Fibroblast of peridontal ligament (primary cell): ENCODE results near the gene MGAT4A.

Experiments used
- DNase-seq: peaks from one replicate; pipeline ENCODE4 v3.0.0-alpha.2; 2010; ENCODE audit errors: extremely low read depth

Gene MGAT4A

DNA sequence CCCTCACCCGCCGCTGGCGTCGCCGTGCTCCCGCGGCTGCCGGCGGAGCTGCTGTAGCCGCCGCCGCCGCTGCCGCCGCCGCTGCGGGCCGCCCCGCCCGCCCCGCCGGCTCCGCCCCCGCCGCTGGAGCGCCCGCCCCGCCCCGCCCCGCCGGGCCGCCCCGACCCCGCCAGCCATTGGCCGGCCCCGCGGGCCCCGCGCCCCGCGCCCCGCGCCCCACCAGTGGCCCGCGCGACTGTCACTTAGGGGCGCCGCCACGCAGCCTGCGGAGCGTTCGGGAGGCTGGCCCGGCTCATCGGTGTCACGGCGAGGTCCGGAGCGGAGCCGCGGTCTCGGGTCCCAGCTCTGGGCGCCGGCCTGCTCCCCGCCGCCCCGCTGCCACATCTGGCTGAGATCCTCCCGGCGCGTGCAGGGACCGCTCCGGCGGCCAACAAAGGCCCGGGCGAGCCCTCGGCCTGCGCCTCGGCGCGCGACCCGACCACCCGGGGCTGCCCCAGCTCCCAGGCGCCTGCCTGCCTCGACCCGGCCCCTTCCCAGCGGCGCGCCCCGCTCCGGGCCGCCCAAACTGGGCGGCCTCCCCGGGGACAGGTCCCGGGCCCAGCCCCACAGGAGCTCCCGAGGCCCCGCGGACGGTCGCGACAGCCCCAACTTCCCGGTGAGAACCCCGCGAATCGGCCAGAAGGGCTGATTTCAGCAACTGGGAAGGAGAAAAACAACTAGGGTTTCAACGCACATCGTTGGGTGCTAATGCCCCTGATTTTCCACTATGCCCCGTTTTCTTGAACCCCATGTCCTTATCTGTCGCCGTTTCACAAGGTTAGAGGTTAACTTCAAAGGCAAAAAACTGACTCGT is at the start of gene MGAT4A:
Gene MGAT4A, minus strand, starts transcription at position 92 of the 853 bp plus-strand sequence. CDS start 4,800 bp downstream, outside the sequence.
- peak; percentile 2 for DNase-seq

DNA sequence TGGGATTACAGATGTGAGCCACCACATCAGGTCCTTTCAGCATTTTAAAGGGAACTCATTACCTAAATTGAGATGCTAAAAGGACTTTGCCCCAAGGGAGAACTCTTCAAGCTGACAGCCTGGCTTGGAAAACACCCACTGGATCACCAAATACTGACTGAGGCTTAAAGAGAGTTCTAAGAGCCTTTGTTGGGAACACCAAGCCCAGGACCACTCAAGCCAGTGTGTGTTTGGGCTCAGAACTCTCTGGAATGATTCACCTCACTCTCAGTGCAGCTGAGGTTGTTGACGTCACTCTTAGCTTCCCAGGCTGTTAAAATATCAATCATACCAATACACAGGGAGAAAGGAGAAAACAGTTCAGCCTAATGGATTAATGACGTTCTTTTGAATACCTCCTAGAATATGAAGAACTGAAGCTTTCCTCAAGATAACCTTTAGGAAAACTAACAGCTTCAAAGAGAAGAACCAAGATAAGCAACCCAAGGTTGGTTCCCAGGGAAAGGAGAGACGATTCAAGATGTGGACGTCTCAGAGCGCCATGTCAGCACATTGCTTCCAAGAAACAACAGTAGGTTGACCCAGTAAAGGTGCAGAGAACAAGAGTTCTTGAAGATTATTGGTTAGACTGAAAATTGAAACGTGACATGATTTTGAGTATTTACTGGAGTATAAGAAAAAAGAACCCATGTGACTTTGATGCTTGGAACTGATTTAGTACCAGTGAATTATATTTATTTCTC is 48.0 kb upstream of the MGAT4A start:
- no peak for DNase-seq

DNA sequence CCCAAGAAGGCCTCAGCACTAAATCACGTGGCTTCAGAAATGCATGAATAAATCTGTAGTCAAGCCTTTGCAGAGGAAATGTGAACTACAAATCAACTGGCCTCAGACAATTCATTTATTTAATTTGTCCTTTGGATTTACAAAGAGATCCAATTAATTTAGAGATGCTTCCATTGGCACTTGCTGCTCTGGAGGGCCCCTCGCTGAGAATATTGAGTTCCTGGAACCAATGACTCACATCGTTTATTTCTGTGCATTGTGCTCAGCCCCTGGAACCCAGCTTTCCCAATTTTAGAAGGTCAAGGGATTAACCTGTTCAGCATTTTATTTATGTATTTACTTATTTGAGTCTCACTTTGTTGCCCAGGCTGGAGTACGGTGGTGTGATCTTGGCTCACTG is 47.2 kb upstream of the MGAT4A start:
- no peak for DNase-seq

DNA sequence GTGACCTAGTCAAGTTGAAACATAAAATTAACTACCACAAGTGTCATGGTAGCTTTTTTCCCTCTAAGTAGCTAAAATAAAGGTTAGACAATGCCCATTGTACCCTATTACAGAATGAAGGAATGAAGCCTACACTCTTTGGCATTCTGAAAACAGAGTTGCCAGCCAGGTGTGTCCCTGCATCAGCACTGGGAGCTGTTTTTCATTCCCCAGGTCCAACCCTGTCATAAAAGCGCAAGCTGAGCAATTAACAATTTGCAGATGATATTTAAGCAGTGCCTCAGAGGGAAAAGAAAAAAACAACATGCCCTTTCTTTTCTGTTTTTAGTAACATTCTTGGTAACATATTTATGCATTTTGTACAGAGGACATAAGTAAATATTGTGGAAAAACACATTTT is 46.8 kb upstream of the MGAT4A start:
- no peak for DNase-seq

DNA sequence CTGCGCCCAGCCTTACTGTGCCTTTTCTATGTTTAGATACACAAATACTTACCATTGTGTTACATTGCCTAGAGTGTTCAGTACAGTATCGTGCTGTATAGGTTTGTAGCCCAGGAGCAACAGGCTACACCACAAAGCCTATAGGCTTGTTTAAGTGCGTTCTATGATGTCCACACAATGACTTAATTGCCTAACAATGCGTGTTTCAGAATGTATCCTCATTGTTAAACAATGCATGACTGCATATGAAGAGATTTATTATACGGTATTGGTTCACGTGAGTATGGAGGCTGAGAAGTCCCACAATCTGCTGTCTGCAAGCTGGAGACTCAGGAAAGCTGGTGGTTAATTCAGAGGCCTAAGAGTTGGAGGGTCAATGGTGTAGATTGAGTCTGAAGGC is 46.1 kb upstream of the MGAT4A start:
- no peak for DNase-seq

DNA sequence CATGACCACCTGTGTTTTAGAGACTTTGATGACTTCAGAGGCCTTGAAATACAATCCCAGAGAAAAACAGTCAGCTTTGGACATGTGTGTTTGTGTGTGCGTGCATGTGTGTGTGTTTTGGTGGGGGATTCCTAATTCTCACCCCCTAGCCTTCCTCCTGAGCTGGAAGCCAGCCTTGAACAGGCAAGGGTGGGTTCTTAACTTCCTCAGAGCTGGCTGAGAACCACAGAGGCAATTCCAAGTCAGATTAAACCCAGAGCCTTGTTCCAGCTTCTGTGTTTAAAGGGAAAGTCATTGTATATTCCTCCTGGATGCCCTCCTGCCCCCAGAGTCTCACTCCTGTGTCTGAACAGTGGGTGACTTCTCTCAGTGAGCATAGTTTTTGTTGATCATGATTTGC is 45.2 kb upstream of the MGAT4A start:
- no peak for DNase-seq

DNA sequence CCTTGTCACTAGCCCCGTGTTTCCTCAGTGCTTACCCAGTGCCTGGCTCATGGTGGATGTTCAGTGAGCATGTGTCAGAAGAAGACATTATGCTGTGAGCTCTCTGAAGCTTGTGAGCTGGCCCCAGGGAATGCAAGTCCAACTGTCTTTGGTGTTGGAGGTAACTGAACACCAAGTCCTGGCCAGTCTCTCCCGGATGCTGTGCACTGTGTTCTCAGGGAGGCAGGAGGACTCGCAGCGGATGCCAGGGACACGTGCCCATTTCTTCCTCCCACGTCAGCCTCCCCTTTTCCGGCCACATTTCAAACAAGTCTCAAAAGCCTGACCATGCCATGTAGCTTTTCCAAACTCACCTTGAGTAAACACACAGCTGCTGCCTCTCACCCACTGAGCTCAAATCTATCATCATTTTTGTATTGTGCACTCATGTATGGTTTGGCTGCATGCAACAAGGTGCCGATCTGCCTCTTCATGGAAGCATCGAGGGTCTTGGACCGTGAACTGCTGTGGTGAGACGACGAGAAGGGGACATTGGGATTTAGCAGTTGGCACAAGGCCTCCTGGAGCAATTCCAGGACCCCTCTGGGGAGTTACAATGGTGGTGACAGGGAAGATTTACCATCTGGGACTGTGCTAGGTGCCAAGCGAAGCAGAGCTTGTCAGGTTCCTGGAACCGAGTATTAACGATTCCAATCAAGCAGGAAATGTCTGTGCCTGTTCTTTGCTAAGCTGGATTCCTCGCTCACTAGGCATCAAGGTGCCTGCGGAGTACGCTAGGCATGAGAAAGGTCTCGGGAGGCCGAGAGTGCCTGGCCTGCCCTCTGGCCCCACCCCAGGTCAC is 44.4 kb upstream of the MGAT4A start:
- DNase-seq: no peak

DNA sequence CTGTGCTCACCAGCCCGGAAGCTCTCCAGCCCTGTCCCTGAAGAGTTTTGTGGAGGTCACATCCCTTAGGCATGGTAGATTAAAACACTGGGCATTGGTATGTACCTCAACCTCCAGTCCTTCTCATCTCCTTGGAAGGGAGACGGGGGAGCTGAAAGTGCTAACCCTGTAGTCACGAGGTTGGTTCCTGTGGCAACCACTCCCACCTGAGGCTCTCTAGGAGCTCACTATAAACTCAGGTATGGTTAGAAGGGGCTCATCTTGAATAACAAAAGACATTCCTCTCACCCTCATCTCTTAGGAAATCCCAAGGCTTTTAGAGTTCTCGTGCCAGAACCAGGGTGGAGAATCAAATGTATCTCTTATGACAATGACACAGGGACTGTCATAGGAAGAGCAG is 43.0 kb upstream of the MGAT4A start:
- no peak for DNase-seq

DNA sequence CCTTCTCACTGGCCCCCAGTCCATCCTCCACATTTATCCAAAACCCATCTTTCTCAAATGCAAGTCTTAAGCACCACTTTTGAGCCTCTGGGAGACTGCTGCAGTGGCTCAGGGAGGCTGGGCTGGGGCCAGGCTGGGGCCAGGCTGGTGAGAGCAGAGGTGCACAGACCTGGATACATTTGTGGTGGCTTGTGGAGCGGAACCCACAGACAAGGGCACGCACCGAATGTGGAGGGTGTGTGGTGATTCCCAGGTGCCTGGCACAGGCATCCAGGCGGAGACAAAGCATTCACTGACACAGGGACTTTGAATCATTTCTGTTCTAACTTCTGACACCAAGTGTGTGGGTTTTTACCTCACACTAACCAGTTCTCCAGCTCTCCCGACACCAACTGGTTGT is 42.2 kb upstream of the MGAT4A start:
- no peak for DNase-seq

DNA sequence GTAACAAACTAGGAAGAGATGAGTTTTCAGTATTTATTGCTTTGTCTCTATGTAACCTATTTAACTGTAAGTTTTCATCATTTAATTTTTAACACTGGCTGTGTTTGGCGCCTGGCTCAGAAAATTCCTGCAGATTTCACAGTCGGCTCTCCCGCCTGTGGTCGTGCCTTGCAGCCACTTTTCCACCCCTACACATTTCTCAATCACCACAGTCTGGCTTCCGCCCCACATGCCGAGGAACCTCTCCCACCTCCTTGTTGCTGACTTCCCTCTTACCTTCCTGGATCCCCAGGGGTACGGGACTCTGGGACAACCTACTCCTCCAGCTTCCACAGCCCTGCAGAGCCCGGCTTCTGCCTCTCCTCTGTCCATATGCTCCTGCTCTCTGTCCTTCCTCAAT is 41.6 kb upstream of the MGAT4A start:
- DNase-seq: no peak

DNA sequence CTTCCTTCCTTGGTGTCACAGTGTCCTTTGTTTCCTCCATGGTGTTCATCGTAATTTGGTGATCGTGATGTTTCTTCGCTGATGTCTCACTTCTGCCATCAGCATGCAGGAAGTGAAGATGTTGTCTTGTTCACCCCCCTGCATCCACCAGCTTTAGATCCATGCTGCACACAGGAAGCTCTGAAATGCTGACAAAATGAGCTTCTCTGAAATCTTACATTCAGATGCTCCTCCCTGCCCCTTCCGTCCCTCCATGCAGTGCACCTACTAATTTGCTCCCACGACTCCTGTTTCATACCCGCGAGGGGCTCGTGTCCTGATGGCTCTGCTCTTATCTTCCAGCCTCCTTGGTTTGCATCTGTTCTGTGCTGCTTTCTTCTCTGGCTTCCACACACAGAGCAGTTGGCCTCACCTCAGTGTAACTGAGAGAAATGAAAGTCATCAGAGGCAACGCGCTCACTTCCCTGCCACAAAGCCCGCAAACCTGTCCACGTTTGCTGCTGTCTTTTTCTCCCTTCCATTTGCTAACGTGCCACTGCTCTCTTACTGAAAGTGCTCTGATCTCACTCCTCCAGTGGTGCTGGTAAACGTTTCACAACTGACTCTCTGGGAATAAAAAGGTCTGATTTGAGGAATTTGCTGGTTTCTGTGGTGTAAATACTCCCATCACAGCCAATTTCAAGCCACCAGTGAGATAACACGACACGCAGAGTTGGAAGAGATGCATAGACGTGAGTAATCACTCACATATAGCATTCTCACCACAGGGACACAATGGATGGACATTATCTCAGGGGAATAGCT is 41.0 kb upstream of the MGAT4A start:
- peak; percentile 37 for DNase-seq

DNA sequence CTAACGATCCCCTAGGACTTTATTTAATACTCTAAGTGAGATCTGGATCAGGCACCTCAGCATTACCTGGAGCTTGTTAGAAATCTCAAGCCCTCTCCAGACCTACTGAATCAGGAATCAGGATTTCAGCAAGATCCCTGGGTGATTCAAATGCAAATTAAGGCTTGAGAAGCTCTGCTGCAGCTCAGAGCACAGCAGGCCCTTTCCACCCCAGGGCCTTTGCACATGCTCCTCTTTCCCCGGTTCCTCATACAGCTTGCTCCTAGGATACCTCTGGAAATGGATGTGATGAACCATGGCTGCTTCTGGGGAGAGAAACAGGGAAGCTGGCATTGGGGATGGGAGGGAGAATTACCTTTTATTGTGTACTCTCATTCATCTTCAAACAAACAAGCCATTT is 40.3 kb upstream of the MGAT4A start:
- no peak for DNase-seq

DNA sequence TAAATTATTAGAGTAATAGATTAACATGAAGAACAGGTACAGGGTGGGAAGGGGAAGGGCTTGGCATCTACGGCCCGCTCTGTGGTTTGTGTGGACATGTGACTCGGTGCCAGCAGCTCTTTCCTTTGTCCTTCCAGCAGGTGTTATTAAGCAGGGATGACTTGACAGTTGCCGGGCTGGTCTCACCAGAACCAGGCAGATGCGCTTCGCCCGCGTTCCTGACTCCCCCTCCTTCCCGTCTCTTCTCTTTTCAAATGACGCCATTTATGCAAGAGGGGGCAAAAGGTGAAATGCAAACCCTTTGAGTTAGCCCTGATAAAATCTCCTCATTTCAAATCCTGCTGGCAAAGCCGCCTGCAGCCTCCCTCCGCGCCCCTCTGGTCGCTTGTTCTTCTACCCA is 38.9 kb upstream of the MGAT4A start:
- DNase-seq: no peak

DNA sequence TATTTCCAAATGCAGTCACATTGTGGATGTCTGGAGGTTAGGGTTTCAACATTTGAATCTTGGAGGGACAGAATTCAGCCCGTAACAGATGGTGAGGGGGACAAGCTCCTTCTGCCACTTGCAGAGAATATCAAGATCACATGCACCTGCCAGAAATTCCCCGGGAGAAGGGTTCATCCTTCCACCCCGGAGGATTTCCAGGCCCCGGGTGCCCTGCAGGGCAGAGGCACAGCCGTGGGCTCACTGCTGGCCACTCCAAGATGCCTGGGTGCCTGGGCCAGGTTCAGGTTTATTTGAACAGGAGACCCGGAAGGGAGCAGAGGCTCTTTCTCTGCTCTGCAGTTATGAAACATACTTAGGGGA is 38.2 kb upstream of the MGAT4A start:
- DNase-seq: no peak

DNA sequence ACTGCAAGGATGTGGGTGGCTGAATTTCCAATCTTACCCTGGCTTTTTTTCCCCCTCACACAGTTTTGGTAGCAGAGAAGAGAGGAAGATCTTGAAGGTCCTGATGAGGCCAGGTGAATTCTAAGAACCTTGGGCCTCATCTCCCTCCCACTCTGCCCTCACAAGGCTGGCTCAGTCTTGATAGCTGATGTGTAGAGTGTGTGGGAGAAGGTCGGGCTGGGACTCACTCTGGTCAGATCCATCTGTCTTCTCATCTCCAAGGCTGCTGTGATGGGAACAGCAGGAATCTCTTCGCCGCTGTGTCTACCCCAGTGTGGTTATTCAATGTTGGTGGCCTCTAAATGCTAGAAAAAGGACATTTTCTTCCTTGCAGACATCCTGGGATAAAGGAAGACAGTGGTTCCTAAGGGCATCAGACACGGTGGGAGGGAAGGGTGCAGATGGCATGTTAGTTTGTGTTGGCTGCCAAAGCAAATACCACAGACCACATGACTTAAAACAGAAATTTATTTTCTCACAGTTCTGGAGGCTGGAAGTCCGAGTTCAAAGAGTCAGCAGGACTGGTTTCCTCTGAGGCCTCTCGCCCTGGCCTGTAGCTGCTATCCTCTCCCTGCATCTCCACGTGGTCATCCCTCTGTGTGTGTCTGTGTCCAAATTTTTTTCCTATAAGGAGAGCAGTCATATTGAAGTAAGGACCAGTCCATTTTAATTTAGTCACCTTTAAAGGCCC is 37.6 kb upstream of the MGAT4A start:
- no peak for DNase-seq

DNA sequence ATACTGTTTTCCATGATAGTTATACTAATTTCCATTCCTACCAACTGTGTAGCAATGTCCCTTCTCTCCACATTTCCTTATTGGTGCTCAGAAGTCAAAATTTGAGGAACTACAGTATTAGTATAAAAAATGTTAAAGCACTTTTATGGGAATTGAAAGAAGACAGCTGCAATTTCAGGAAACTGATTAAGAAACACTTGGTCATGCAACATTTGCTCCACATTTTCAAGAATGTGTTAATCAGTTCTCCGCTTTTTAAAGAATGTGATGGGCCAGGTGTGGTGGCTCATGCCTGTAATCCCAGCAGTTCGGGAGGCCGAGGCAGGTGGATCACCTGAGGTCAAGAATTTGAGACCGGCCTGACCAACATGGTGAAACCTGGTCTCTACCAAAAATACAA is 33.6 kb upstream of the MGAT4A start:
- DNase-seq: no peak

DNA sequence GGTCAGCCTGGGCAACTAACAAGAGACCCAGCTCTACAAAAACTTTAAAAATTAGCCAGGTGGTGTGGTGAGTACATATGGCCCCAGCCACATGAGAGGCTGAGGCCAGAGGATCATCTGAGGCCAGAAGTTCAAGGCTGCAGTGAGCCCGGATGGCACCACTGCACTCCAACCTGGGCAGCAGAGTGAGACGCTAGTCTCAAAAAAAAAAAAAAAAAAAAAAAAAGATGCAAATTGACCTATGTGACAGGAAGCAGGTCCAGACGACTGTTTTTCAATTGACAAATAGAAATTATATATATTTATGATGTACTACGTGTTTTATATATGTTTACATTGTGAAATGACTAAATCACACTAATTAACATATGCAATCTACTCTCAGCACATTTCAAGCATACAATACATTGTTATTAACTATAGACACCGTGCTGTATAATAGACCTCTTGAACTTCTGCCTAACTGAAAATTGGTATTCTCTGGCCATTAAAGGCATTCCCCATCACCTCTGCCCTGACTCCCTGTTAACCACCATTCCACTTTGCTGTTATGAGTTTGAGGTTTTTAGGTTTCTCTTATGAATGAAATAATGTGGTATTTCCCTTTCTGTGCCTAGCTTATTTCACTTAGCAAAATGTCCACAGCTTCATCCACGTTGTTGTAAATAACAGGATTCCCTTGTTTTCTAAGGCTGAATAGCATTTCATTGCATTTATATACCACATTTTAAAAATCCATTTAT is 32.4 kb upstream of the MGAT4A start:
- DNase-seq: no peak

DNA sequence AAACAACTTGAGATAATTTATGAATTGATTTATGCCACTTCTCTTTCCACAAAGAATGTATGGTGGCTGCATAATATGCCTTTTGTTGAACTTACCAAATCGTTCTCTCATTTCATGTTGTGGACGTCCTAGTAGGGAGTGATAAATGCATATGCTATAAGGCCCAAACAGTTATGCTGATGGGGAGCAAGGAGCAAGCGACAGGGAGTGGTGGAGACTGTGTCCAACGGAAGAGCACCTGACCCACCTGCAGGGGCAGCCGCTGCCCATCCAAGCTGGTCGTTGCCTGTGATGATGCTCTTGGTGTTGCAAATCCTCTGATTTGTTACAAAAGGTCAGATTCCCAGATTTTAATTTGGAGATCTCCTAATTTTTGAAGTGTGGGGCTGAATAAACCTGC is 31.0 kb upstream of the MGAT4A start:
- DNase-seq: no peak

DNA sequence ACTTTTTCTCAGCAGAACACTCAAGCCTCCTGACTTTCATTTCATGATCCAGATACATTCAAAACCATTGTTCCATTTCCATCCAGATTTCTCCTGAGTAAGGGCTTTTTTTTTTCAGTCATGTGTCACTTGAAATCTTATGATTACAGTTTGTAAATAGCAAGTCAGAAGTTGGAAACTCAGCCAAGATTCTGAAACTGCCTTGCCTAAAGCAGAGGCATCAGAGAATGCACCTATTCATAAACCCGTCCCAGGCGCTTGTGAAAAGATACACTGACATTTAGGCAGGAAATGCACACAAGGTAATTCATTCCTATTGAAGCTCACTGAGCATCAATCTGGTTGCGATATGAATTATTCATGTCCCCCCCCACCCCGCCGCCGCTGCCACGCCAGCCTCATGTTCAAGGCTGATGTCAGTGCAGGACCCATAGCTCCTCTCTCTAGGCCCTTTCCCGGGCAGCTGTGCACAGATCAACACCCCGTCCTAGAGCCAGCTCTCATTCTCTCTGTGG is 30.4 kb upstream of the MGAT4A start:
- DNase-seq: no peak
